K562 (cell line): Measurements from ENCODE around the gene EEF1A2. TPM values are rescaled to one million over a fixed set of nuclear protein-coding genes. Genes with fewer than 3 reads are reported as not detected.

Experiments
- ATAC-seq: fragments of 200-7000 bp; cut with Tn5 transposase; 3 replicates; pipeline ENCODE4 v1.9.1; 2020; ENCODE audit warnings: moderate library complexity
- BruUV-seq: library from RNA; stranded (reverse); fragments of 400-500 nt; replicated peaks from 2 replicates; lab custom pipeline; 2021; lab: Mats Ljungman, UMichigan
- CTCF ChIA-PET: fragments of 300-600 bp; formaldehyde crosslinking; extraction: SDS; loops from one replicate; lab custom pipeline; 2021; ENCODE audit warnings: low intra/inter-chr PET ratio; lab: Yijun Ruan, JAX
- POLR2A ChIA-PET: fragments of 300-600, 350-650 bp; sonication (Branson Sonifier 250); formaldehyde crosslinking; extraction: SDS; loops from one replicate; lab custom pipeline; 2021; ENCODE audit warnings: antibody characterized with exemption, inconsistent platforms; lab: Yijun Ruan, JAX
- DNase-seq, 4 experiments: peaks; one replicate each; pipeline versions ENCODE4 v3.0.0 to v3.0.0-alpha.2; 2011 to 2018; ENCODE audit warnings: low spot score in 3 of 4, mixed read lengths in 3 of 4; ENCODE audit errors: extremely low read depth in 1 of 4
- FAIRE-seq: peaks from 2 replicates; lab custom pipeline; 2011; peaks lifted over from hg19 to GRCh38; lab: Jason Lieb, UNC
- H2AFZ ChIP-seq: 2 replicates; pipeline ENCODE4 v1.6.0; 2011; ENCODE audit warnings: low read depth, low read length, control low read depth, inconsistent platforms
- H3K27ac ChIP-seq: fragments of 200-600 bp; 3 replicates; pipeline ENCODE4 v1.8.0; 2011; ENCODE audit warnings: low read depth, mild to moderate bottlenecking, control low read depth, inconsistent platforms, low read length, moderate library complexity, mixed read lengths; ENCODE audit errors: extremely low read depth
- H3K27me3 ChIP-seq, 2 experiments: fragments of 300-600 bp in 1 of 2; 2 replicates in 1 of 2; 3 replicates in 1 of 2; pipeline versions ENCODE4 v1.6.0 to v1.8.0; 2011; ENCODE audit warnings: inconsistent platforms in 2 of 2, low read length in 2 of 2, mild to moderate bottlenecking in 1 of 2, mixed read lengths in 1 of 2, moderate library complexity in 1 of 2; ENCODE audit not compliant: control insufficient read depth in 2 of 2, insufficient read depth in 2 of 2
- H3K36me3 ChIP-seq: fragments of 300-600 bp; 3 replicates; pipeline ENCODE4 v1.8.0; 2011; ENCODE audit warnings: mild to moderate bottlenecking, low read length, inconsistent platforms; ENCODE audit not compliant: control insufficient read depth, insufficient read depth
- H3K4me1 ChIP-seq, 2 experiments: fragments of 200-600 bp in 1 of 2; replicated peaks in 1 of 2; 2 replicates in 1 of 2; 3 replicates in 1 of 2; pipeline versions ENCODE4 v1.5.1 to v1.8.0; 2011; ENCODE audit warnings: inconsistent platforms in 2 of 2, low read length in 2 of 2, mild to moderate bottlenecking in 1 of 2, mixed read lengths in 1 of 2, moderate library complexity in 1 of 2; ENCODE audit not compliant: control insufficient read depth in 2 of 2, insufficient read depth in 2 of 2
- H3K4me2 ChIP-seq: 2 replicates; pipeline ENCODE4 v1.6.1; 2011; ENCODE audit warnings: low read length, control low read depth, inconsistent platforms, mixed read lengths; ENCODE audit not compliant: insufficient read depth
- H3K4me3 ChIP-seq: fragments of 200-600 bp; sonication (generic), shearing (Covaris generic); 2 replicates; pipeline ENCODE4 v1.5.1; 2016; ENCODE audit warnings: control low read depth, inconsistent platforms
- H3K79me2 ChIP-seq: fragments of 200-600 bp; 3 replicates; pipeline ENCODE4 v1.8.0; 2011; ENCODE audit warnings: low read length, inconsistent platforms; ENCODE audit not compliant: control insufficient read depth, insufficient read depth
- H3K9ac ChIP-seq, 2 experiments: 2 replicates each; pipeline versions ENCODE4 v1.6.0 to v1.6.1; 2011; ENCODE audit warnings: low read depth in 2 of 2, low read length in 2 of 2, control low read depth in 1 of 2, inconsistent platforms in 1 of 2, mild to moderate bottlenecking in 1 of 2, mixed read lengths in 1 of 2; ENCODE audit not compliant: insufficient read depth in 1 of 2
- H3K9me1 ChIP-seq: one replicate; pipeline ENCODE4 v1.6.0; 2011; ENCODE audit warnings: inconsistent platforms, mild to moderate bottlenecking, low read length, moderate library complexity; ENCODE audit not compliant: control insufficient read depth, insufficient read depth
- H3K9me3 ChIP-seq: replicated peaks from 2 replicates; pipeline ENCODE4 v1.5.1; 2011; ENCODE audit warnings: low read depth, low read length, inconsistent platforms; ENCODE audit not compliant: control insufficient read depth, insufficient read depth
- H4K20me1 ChIP-seq: replicated peaks from 2 replicates; pipeline ENCODE4 v1.6.1; 2011; ENCODE audit warnings: low read length, inconsistent platforms, mixed read lengths; ENCODE audit not compliant: control insufficient read depth, insufficient read depth
- AFF1 ChIP-seq, 2 experiments: fragments of 450-650 bp; IDR thresholded peaks; 2 replicates each; pipeline ENCODE4 v1.6.1; 2018; ENCODE audit warnings: mild to moderate bottlenecking in 2 of 2, low read depth in 1 of 2; ENCODE audit not compliant: partially characterized antibody in 2 of 2
- HCFC1 ChIP-seq: IDR thresholded peaks from 2 replicates; pipeline ENCODE4 v1.6.1; 2012; ENCODE audit warnings: low read depth, low read length, improper control_type of control experiment
- HLTF ChIP-seq: fragments of 450-650 bp; IDR thresholded peaks from 2 replicates; pipeline ENCODE4 v1.6.1; 2016
- TAF15 ChIP-seq: fragments of 200-400 bp; formaldehyde crosslinking; IDR thresholded peaks from 2 replicates; pipeline ENCODE4 v1.6.1; 2017; ENCODE audit warnings: mild to moderate bottlenecking, low read depth, low read length, moderate library complexity
- TEAD1 ChIP-seq, 2 experiments: fragments of 450-650 bp in 1 of 2; sonication (generic) in 1 of 2; formaldehyde crosslinking; IDR thresholded peaks; 2 replicates each; pipeline versions ENCODE4 v1.4.0 to v1.8.0; 2020 to 2022; ENCODE audit warnings: mild to moderate bottlenecking in 2 of 2, missing genetic modification reagents in 1 of 2
- U2AF1 ChIP-seq: fragments of 200-400 bp; formaldehyde crosslinking; optimal IDR thresholded peaks from 2 replicates; pipeline ENCODE3; 2017; ENCODE audit warnings: mild to moderate bottlenecking, low read depth, low read length, moderate library complexity
- USF1 ChIP-seq: sonication (generic); formaldehyde crosslinking; IDR thresholded peaks from 2 replicates; pipeline ENCODE4 v1.9.0; 2022; ENCODE audit warnings: mild to moderate bottlenecking, missing genetic modification reagents
- WGBS: fragments of 100-300 bp; shearing (Covaris generic); methylation state at CpG from one replicate; pipeline ENCODE4 v1.1.6; 2016; ENCODE audit warnings: low coverage, mixed read lengths; ENCODE audit not compliant: insufficient coverage; ENCODE audit errors: missing lambda C conversion rate; 5-methylcytosine and 5-hydroxymethylcytosine counted together
- in situ Hi-C: fragments of 300-500 bp; cut with MboI; formaldehyde crosslinking; loops from 4 replicates; pipeline ENCODE4 v1.15.0; 2018; ENCODE audit warnings: inconsistent platforms, mixed read lengths
- intact Hi-C: fragments of 100-400 bp; cut with micrococcal nuclease; formaldehyde crosslinking; loops from 2 replicates; pipeline ENCODE4 v1.14.2; 2022
- polyA plus RNA-seq, 8 experiments: library from polyadenylated mRNA; depleted of rRNA in 4 of 8; stranded (reverse) in 5 of 8; unstranded in 3 of 8; fragments of >200 nt; fragmentation: Nextera tagmentation in 2 of 8; fragmentation: Illumina TruSeq in 1 of 8; extraction: Ambion mirVana in 2 of 8; extraction: Trizol in 1 of 8; gene quantifications; 2 replicates each; pipeline versions ENCODE4 v1.2.1 to v1.2.3, GENCODE V29; 2011 to 2014; ENCODE audit warnings: inconsistent platforms in 1 of 8, missing spikeins in 1 of 8
- total RNA-seq, 7 experiments: library from RNA; depleted of rRNA in 6 of 7; stranded (reverse); fragments of >200 nt in 6 of 7; fragmentation: Illumina TruSeq in 2 of 7; extraction: Trizol in 2 of 7; gene quantifications; 2 replicates each; pipeline versions ENCODE4 v1.2.1 to v1.2.3, GENCODE V29; 2011 to 2021; ENCODE audit warnings: low replicate concordance in 1 of 7

Gene EEF1A2
- total and polyA plus RNA-seq, 9 of the 15 experiments (the other 6 are each of a cell fraction or from before 2014, with no cell fraction given), result 0.04 to 29.6 (median 11.5) TPM

- TF ChIP-seq AFF1 (IDR thresholded peaks at IDR 0.05; ENCODE audit: low read depth in 1 of 2, partially characterized antibody in 2 of 2), result no peak
- TF ChIP-seq, all 486 proteins: peak for 0
Measured at GRCh38 chr20:63464289-63464635, 34.6 kb downstream of the EEF1A2 start (continued).

GRCh38 chr20:63463400-63464288 is 35.2 kb downstream of the EEF1A2 start:
- H3K79me2 ChIP-seq, result no peaks in the 10 kb centered on the region
- BruUV-seq, result no TSS peak
- FAIRE-seq (no peak), DNase-seq (no peak), ATAC-seq (no peak)
- POLR2A ChIA-PET, result interaction anchor here (1.1 kb wide), 1 partner anchor 9 kb away, joined by 6 read pairs; the partner anchor contains the start of gene KCNQ2
- CTCF ChIA-PET, result no interaction called here
- peaks cover 0 to 23% of the 10 kb centered on the region in 2 experiments; a peak in 2 of 5 replicates for H3K4me1 ChIP-seq
- H3K9ac ChIP-seq, result no peak overlapping the region
- intact Hi-C loops (no loop called here), in situ Hi-C loops (no loop called here)
- H3K9me1 ChIP-seq, result no peaks in the 10 kb centered on the region
- H3K4me2 ChIP-seq, result no peak overlapping the region
- no peaks in the 10 kb centered on the region for H3K9me3 ChIP-seq
- no peak overlapping the region for H3K27ac ChIP-seq
- no peak overlapping the region for H2AFZ ChIP-seq
- H3K4me3 ChIP-seq, result no peak overlapping the region
- under 1% methylated on average over 22 of the region's 22 CpGs for WGBS
- peaks cover 50 to 85% of the 10 kb centered on the region in 2 experiments for H3K27me3 ChIP-seq
- no peaks in the 10 kb centered on the region for H3K36me3 ChIP-seq
- peaks cover 9% of the 10 kb centered on the region; the same call in 1 of the 2 replicates for H4K20me1 ChIP-seq
- no peak for TF ChIP-seq TEAD1 (CRISPR knock-in tag; IDR thresholded peaks at IDR 0.05)
- no peak for TF ChIP-seq HCFC1
- TF ChIP-seq TAF15, result no peak
- no peak for TF ChIP-seq U2AF1
- TF ChIP-seq USF1 (CRISPR knock-in tag), result no peak
- TF ChIP-seq HLTF, result no peak
